Measurements from ENCODE around the gene SARS1.

Gene SARS1

GRCh38 chr1:109228167-109228566, 14.4 kb downstream of the SARS1 start:
- no peaks in the 10 kb centered on the region for H3K27me3 ChIP-seq
- H3K9me3 ChIP-seq: no peaks in the 10 kb centered on the region
- no peaks in the 10 kb centered on the region for H3K4me1 ChIP-seq
- DNase-seq: no peak
- no peak for TF ChIP-seq CTCF (IDR thresholded peaks at IDR 0.05; ENCODE audit: low read depth, low read length)
- H3K4me3 ChIP-seq (ENCODE audit: low read depth, low read length): no peak overlapping the region
- peaks cover 75% of the 10 kb centered on the region for H3K36me3 ChIP-seq

- no peak for TF ChIP-seq CTCF (IDR thresholded peaks at IDR 0.05; ENCODE audit: low read depth, low read length)
- Histone ChIP-seq H3K9me3 (no peaks in the 10 kb centered on the region), H3K4me1 (no peaks in the 10 kb centered on the region), H3K4me3 (ENCODE audit: low read depth, low read length) (no peak overlapping the region), H3K36me3 (peaks cover 72% of the 10 kb centered on the region), H3K27me3 (no peaks in the 10 kb centered on the region)
- DNase-seq: no peak
These were observed 15.9 kb downstream of the SARS1 start for GRCh38 chr1:109229531-109230127.

DNA sequence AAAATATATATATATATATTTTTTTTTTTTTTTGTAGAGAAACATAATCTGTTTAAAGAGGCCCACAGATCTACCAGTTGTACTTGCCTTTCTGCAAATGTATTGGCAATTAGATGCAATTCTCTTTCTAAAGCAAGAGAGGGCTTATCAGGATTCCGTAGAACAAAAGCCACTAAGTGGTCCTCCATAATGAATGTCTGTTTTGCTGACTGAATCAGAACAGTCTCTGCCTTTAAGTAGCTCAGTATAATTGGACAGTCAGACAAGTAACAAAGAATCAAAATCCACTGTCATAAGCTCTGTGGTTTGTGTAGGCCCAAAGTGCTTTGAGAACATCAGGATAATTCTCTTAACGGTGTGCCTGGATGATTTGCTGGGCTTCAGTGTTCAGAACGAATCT, 17.3 kb downstream of the SARS1 start:
- Histone ChIP-seq H3K4me1 (no peaks in the 10 kb centered on the region), H3K36me3 (peaks cover 83% of the 10 kb centered on the region), H3K9me3 (no peaks in the 10 kb centered on the region), H3K4me3 (ENCODE audit: low read depth, low read length) (no peak overlapping the region), H3K27me3 (no peaks in the 10 kb centered on the region)
- no peak for DNase-seq
- TF ChIP-seq CTCF (IDR thresholded peaks at IDR 0.05; ENCODE audit: low read depth, low read length): no peak

GRCh38 chr1:109235137-109235536, 21.4 kb downstream of the SARS1 start:
- Histone ChIP-seq H3K36me3 (peaks cover 88% of the 10 kb centered on the region), H3K4me1 (peaks cover 4% of the 10 kb centered on the region; the same call in 1 of the 2 replicates), H3K9me3 (no peaks in the 10 kb centered on the region), H3K27me3 (no peaks in the 10 kb centered on the region), H3K4me3 (ENCODE audit: low read depth, low read length) (no peak overlapping the region)
- no peak for TF ChIP-seq CTCF (IDR thresholded peaks at IDR 0.05; ENCODE audit: low read depth, low read length)
- DNase-seq: no peak

DNA sequence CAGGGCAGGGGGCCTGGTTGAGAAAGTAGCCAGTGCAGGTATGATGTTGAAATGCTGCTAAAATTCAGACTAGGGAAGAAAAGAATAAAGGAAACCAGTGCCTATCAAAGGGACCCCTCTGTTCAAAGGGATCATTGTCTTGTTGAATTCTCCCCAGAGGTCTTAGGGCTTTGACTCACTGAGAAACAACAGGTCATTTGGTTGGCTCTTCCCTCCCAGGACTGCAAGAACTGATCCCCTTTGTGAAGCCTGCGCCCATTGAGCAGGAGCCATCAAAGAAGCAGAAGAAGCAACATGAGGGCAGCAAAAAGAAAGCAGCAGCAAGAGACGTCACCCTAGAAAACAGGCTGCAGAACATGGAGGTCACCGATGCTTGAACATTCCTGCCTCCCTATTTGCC, 23.8 kb downstream of the SARS1 start:
- TF ChIP-seq CTCF (IDR thresholded peaks at IDR 0.05; ENCODE audit: low read depth, low read length): no peak
- Histone ChIP-seq H3K9me3 (no peaks in the 10 kb centered on the region), H3K4me1 (peaks cover 7% of the 10 kb centered on the region; the same call in 1 of the 2 replicates), H3K27me3 (no peaks in the 10 kb centered on the region), H3K36me3 (peaks cover 68% of the 10 kb centered on the region), H3K4me3 (ENCODE audit: low read depth, low read length) (no peak overlapping the region)
- DNase-seq: no peak

GRCh38 chr1:109238382-109238781, 24.7 kb downstream of the SARS1 start:
- no peak for DNase-seq
- Histone ChIP-seq H3K36me3 (peaks cover 60% of the 10 kb centered on the region), H3K4me1 (peaks cover 7% of the 10 kb centered on the region; the same call in 1 of the 2 replicates), H3K27me3 (no peaks in the 10 kb centered on the region), H3K4me3 (ENCODE audit: low read depth, low read length) (no peak overlapping the region), H3K9me3 (no peaks in the 10 kb centered on the region)
- no peak for TF ChIP-seq CTCF (IDR thresholded peaks at IDR 0.05; ENCODE audit: low read depth, low read length)
